HCT116 (cell line): Measurements from ENCODE around the gene FTSJ3. TPM values are rescaled to one million over a fixed set of nuclear protein-coding genes. Genes with fewer than 3 reads are reported as not detected.

Experiments
- ATAC-seq: fragments of 200-7000 bp; cut with Tn5 transposase; 2 replicates; pipeline ENCODE4 v1.9.1; 2020; ENCODE audit warnings: mild to moderate bottlenecking, moderate library complexity
- BruUV-seq: library from RNA; stranded (reverse); fragments of 400-500 nt; replicated peaks from 2 replicates; lab custom pipeline; 2021; lab: Mats Ljungman, UMichigan
- CTCF ChIA-PET: fragments of 300-600 bp; sonication (Branson Sonifier 250); formaldehyde crosslinking; loops from one replicate; lab custom pipeline; 2021; ENCODE audit warnings: antibody characterized with exemption; lab: Charles Lee
- POLR2A ChIA-PET: fragments of 300-600, 350-600 bp; sonication (Branson Sonifier 250); formaldehyde crosslinking; loops from one replicate; lab custom pipeline; 2021; ENCODE audit warnings: antibody characterized with exemption; lab: Charles Lee
- RAD21 ChIA-PET, 2 experiments: fragments of 300-600 bp; sonication (Branson Sonifier 250); formaldehyde crosslinking; loops; one replicate each; lab custom pipeline; 2023; ENCODE audit warnings: low total read pairs in 2 of 2; ENCODE audit not compliant: uncharacterized antibody in 2 of 2, unreplicated experiment in 2 of 2, low non-redundant PET in 1 of 2; lab: Charles Lee
- DNase-seq: peaks from one replicate; pipeline ENCODE4 v3.0.0-alpha.2; 2010; ENCODE audit warnings: low read depth, low spot score
- H2AFZ ChIP-seq: fragments of 200-600 bp; shearing (Covaris generic), sonication (generic); 2 replicates; pipeline ENCODE4 v1.6.1; 2017; ENCODE audit warnings: low read depth, mixed run types, mixed read lengths, antibody characterized with exemption, low read length; ENCODE audit not compliant: poor library complexity, severe bottlenecking
- H3K27ac ChIP-seq: 2 replicates; pipeline ENCODE4 v1.5.1; 2012; ENCODE audit warnings: low read depth, low read length
- H3K27me3 ChIP-seq: fragments of 200-600 bp; sonication (generic); 2 replicates; pipeline ENCODE4 v1.6.1; 2016; ENCODE audit warnings: mixed run types, low read length, mixed read lengths; ENCODE audit not compliant: insufficient read depth
- H3K36me3 ChIP-seq, 2 experiments: fragments of 200-500 bp in 1 of 2; fragments of 200-600 bp in 1 of 2; sonication (Bioruptor generic) in 1 of 2; sonication (generic) in 1 of 2; 2 replicates each; pipeline versions ENCODE4 v1.5.1 to v1.6.1; 2014 to 2016; ENCODE audit warnings: low read length in 2 of 2, inconsistent platforms in 1 of 2, mixed read lengths in 1 of 2, mixed run types in 1 of 2; ENCODE audit not compliant: insufficient read depth in 2 of 2, control insufficient read depth in 1 of 2
- H3K4me1 ChIP-seq, 2 experiments: fragments of 200-600 bp in 1 of 2; sonication (generic) in 1 of 2; 2 replicates each; pipeline versions ENCODE4 v1.5.1 to v1.6.1; 2012 to 2017; ENCODE audit warnings: low read length in 2 of 2, inconsistent platforms in 1 of 2, mild to moderate bottlenecking in 1 of 2, mixed read lengths in 1 of 2, mixed run types in 1 of 2, moderate library complexity in 1 of 2; ENCODE audit not compliant: insufficient read depth in 2 of 2, control insufficient read depth in 1 of 2
- H3K4me2 ChIP-seq: fragments of 200-600 bp; sonication (generic); 2 replicates; pipeline ENCODE4 v1.6.1; 2017; ENCODE audit warnings: mixed run types, low read length, mixed read lengths
- H3K4me3 ChIP-seq, 2 experiments: fragments of 200-600 bp in 1 of 2; sonication (generic) in 1 of 2; replicated peaks in 1 of 2; 2 replicates each; pipeline ENCODE4 v1.5.1; 2011 to 2016; ENCODE audit warnings: low read length in 2 of 2, control low read depth in 1 of 2, low read depth in 1 of 2, mild to moderate bottlenecking in 1 of 2, mixed read lengths in 1 of 2, mixed run types in 1 of 2
- H3K79me2 ChIP-seq: fragments of 200-600 bp; sonication (generic); 2 replicates; pipeline ENCODE4 v1.6.1; 2017; ENCODE audit warnings: mild to moderate bottlenecking, mixed run types, low read length, moderate library complexity, mixed read lengths; ENCODE audit not compliant: insufficient read depth
- H3K9ac ChIP-seq: fragments of 200-600 bp; sonication (generic); 2 replicates; pipeline ENCODE4 v1.6.1; 2016; ENCODE audit warnings: low read length, mixed read lengths
- H3K9me2 ChIP-seq: fragments of 200-600 bp; sonication (generic), shearing (Covaris generic); 2 replicates; pipeline ENCODE4 v1.6.1; 2017; ENCODE audit warnings: mixed run types, mild to moderate bottlenecking, moderate library complexity; ENCODE audit not compliant: insufficient read depth
- H3K9me3 ChIP-seq, 2 experiments: fragments of 200-500 bp in 1 of 2; fragments of 200-600 bp in 1 of 2; sonication (Bioruptor generic) in 1 of 2; sonication (generic) in 1 of 2; 2 replicates each; pipeline ENCODE4 v1.6.1; 2014 to 2017; ENCODE audit warnings: low read length in 2 of 2, mixed read lengths in 2 of 2, inconsistent platforms in 1 of 2, low read depth in 1 of 2, mild to moderate bottlenecking in 1 of 2, mixed run types in 1 of 2, moderate library complexity in 1 of 2; ENCODE audit not compliant: control insufficient read depth in 1 of 2, insufficient read depth in 1 of 2
- H4K20me1 ChIP-seq: fragments of 200-600 bp; sonication (generic), shearing (Covaris generic); 2 replicates; pipeline ENCODE4 v1.6.1; 2017; ENCODE audit warnings: mixed run types, mild to moderate bottlenecking, moderate library complexity; ENCODE audit not compliant: insufficient read depth
- CBX3 ChIP-seq: IDR thresholded peaks from 2 replicates; pipeline ENCODE4 v1.6.1; 2012; ENCODE audit warnings: low read depth
- CEBPB ChIP-seq: IDR thresholded peaks from 2 replicates; pipeline ENCODE4 v1.6.1; 2012; ENCODE audit warnings: low read depth
- CTCF ChIP-seq, 3 experiments: fragments of 200-600 bp in 1 of 3; sonication (generic) in 1 of 3; IDR thresholded peaks in 2 of 3; conservative IDR thresholded peaks in 1 of 3; 2 replicates each; pipeline ENCODE4 v1.5.1; 2012 to 2017; ENCODE audit warnings: low read depth in 2 of 3, low read length in 2 of 3, antibody characterized with exemption in 1 of 3, borderline replicate concordance in 1 of 3, control low read depth in 1 of 3, mild to moderate bottlenecking in 1 of 3, mixed read lengths in 1 of 3, mixed run types in 1 of 3, moderate library complexity in 1 of 3; ENCODE audit not compliant: insufficient read depth in 1 of 3
- EZH2 ChIP-seq: fragments of 200-600 bp; sonication (generic); IDR thresholded peaks from 2 replicates; pipeline ENCODE4 v1.6.1; 2017; ENCODE audit warnings: antibody characterized with exemption, mixed run types
- EZH2phosphoT487 ChIP-seq: fragments of 200-600 bp; IDR thresholded peaks from 2 replicates; pipeline ENCODE4 v1.6.1; 2018; ENCODE audit warnings: antibody characterized with exemption, borderline replicate concordance
- FOSL1 ChIP-seq: IDR thresholded peaks from 2 replicates; pipeline ENCODE4 v1.6.1; 2012; ENCODE audit warnings: low read depth
- JUND ChIP-seq: IDR thresholded peaks from 2 replicates; pipeline ENCODE4 v1.6.1; 2012
- POLR2A ChIP-seq: IDR thresholded peaks from 2 replicates; pipeline ENCODE4 v1.7.0; 2011; ENCODE audit warnings: borderline replicate concordance; ENCODE audit not compliant: insufficient read depth, insufficient read length; ENCODE audit errors: extremely low read depth
- POLR2AphosphoS5 ChIP-seq: IDR thresholded peaks from 2 replicates; pipeline ENCODE4 v1.6.1; 2011; ENCODE audit warnings: mild to moderate bottlenecking, low read depth, low read length, moderate library complexity
- RAD21 ChIP-seq: IDR thresholded peaks from 2 replicates; pipeline ENCODE4 v1.6.1; 2012; ENCODE audit warnings: low read depth, mild to moderate bottlenecking
- REST ChIP-seq: IDR thresholded peaks from 2 replicates; pipeline ENCODE4 v1.6.1; 2012; ENCODE audit warnings: low read depth
- SRF ChIP-seq: IDR thresholded peaks from 2 replicates; pipeline ENCODE4 v1.6.1; 2012; ENCODE audit warnings: low read depth
- TCF7L2 ChIP-seq: IDR thresholded peaks from 2 replicates; pipeline ENCODE4 v1.7.0; 2011; ENCODE audit warnings: borderline replicate concordance, inconsistent platforms; ENCODE audit not compliant: insufficient read depth, insufficient read length; ENCODE audit errors: extremely low read depth
- YY1 ChIP-seq: IDR thresholded peaks from 2 replicates; pipeline ENCODE4 v1.6.1; 2011; ENCODE audit warnings: low read length, low read depth, moderate library complexity, mild to moderate bottlenecking; ENCODE audit not compliant: insufficient replicate concordance; ENCODE audit errors: extremely low read depth
- ZFX ChIP-seq: fragments of 450-650 bp; IDR thresholded peaks from 2 replicates; pipeline ENCODE4 v1.6.1; 2017
- intact Hi-C: fragments of 100-400 bp; cut with micrococcal nuclease; formaldehyde crosslinking; loops from 2 replicates; pipeline ENCODE4 v1.10.0; 2022
- total RNA-seq: library from RNA; stranded (reverse); gene quantifications from one replicate; pipeline ENCODE4 v1.2.1, GENCODE V29; 2021; ENCODE audit not compliant: unreplicated experiment
- TF ChIP-seq, protein P1 (sequence below): IDR thresholded peaks from 2 replicates; pipeline ENCODE4 v1.6.1; 2012

Gene FTSJ3
- total RNA-seq, 1 experiment from 2014 or later: 70.9 TPM

DNA sequence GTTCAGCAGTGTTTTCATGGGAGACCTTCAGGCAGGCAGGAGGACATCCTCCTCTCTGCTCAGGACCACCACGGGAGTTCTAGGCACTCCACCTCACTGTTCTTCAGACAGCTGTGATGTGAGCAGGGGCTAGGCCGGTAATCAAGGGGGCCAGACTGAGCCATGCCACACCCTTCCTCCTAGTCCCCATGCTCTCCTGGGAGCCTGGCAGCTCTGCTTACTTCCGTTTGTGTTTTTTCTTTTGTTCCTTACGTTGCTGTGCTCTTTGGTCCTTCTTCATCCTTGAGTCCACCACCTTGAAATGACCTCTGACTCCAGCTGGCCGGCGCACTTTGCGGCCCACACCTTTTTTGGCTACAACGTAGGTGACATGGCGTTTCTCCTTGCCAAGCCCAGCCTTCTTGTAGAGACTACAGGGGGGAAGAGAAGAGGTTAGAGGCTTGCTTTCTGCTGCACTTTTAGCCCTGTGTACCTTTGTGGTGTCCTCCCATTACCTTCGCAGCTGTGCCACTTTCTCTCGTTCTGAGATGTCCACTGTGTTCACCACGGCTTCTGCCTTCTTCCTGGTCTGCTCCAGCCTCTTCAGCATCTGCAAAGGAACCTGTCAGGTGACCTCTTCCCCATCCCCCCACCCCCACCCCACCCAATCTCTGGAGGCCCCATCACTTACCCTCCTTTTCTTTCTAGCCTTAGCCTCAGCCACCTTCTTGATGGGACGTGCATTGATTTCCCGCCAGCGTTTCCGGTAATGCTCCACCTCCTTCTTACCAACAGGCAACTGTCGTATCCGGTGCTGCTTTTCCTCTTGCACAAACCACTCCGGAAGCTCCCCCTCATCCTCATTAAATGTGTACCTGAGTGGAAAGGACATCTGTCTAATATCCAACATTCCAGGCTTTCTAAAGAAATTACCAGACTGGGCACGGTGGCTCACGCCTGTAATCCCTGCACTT lies 7.6 kb downstream of the FTSJ3 start:
- 0 out of 2 replicates have a peak, but pooled peaks have one; percentile 4 for ATAC-seq

More for the DNA sequence above, 7.6 kb downstream of the FTSJ3 start:
- BruUV-seq: TSS peak; percentile 33
- RAD21 ChIA-PET: no interaction called here
- H3K9me2 ChIP-seq: no peaks in the 10 kb centered on the region
- H4K20me1 ChIP-seq: peaks cover 8% of the 10 kb centered on the region; the same call in 1 of the 2 replicates
- no peak for DNase-seq
- H3K9me3 ChIP-seq: no peaks in the 10 kb centered on the region
- peaks cover 93 to 96% of the 10 kb centered on the region in 2 experiments for H3K36me3 ChIP-seq
- H3K79me2 ChIP-seq: peaks cover 77% of the 10 kb centered on the region
- intact Hi-C loops: no loop called here
- TF ChIP-seq RAD21 (no peak), CTCF (IDR thresholded peaks at IDR 0.05 in 2 of 3, conservative IDR thresholded peaks at IDR 0.05 in 1 of 3; ENCODE audit: borderline replicate concordance in 1 of 3, insufficient read depth in 1 of 3, low read depth in 2 of 3, low read length in 2 of 3) (no peak), SRF (no peak), ZFX (no peak; the same call in 1 of the 2 replicates), EZH2 (no peak), YY1 (no peak), POLR2AphosphoS5 (no peak; the same call in 1 of the 2 replicates), CBX3 (no peak), TCF7L2 (no peak), REST (no peak), EZH2phosphoT487 (no peak), POLR2A (no peak), FOSL1 (no peak), CEBPB (no peak), JUND (no peak)
- TF ChIP-seq, protein P1, sequence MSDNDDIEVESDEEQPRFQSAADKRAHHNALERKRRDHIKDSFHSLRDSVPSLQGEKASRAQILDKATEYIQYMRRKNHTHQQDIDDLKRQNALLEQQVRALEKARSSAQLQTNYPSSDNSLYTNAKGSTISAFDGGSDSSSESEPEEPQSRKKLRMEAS: no peak
- TF ChIP-seq, all 23 proteins: peak for 0
- Histone ChIP-seq H3K27me3 (no peaks in the 10 kb centered on the region), H3K27ac (no peak overlapping the region; the same call in 1 of the 2 replicates), H3K4me1 (no peaks in the 10 kb centered on the region), H2AFZ (no peak overlapping the region), H3K9ac (no peak overlapping the region), H3K4me3 (no peak overlapping the region), H3K4me2 (no peak overlapping the region)
- ChIA-PET POLR2A (no interaction called here), CTCF (no interaction called here)
